GM21526 (cell line): ENCODE measurements around the gene PRICKLE3.
"Not testable (repeated sequence)": the region's sequence is repeated elsewhere in the genome, so short reads cannot be mapped to it uniquely, and the experiment has no call there.

Source experiments
- ATAC-seq: cut with Tn5 transposase; IDR thresholded peaks from one replicate; pipeline ENCODE4 v1.9.1; 2021; ENCODE audit warnings: moderate library complexity; ENCODE audit not compliant: unreplicated experiment, low FRiP score

Gene PRICKLE3

DNA sequence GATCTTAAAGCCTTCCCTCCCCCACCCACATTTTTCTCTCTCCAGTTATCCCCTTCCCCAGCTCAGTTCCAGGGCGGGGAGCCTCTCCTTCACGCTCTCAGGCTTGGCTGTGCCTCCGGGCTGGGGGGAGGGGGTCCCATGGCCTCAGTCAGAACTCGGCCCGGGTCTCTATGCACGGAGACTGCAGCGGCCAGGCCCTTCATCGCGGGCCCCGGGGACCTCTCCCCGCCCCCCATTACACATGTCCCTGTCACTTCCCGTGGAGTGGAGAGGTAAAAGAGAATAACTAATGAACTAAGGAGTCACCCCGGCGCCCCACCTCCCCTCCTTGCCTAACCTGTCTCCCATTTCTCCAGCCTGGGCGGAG, 838 bp upstream of the PRICKLE3 start:
- ATAC-seq = no peak

DNA sequence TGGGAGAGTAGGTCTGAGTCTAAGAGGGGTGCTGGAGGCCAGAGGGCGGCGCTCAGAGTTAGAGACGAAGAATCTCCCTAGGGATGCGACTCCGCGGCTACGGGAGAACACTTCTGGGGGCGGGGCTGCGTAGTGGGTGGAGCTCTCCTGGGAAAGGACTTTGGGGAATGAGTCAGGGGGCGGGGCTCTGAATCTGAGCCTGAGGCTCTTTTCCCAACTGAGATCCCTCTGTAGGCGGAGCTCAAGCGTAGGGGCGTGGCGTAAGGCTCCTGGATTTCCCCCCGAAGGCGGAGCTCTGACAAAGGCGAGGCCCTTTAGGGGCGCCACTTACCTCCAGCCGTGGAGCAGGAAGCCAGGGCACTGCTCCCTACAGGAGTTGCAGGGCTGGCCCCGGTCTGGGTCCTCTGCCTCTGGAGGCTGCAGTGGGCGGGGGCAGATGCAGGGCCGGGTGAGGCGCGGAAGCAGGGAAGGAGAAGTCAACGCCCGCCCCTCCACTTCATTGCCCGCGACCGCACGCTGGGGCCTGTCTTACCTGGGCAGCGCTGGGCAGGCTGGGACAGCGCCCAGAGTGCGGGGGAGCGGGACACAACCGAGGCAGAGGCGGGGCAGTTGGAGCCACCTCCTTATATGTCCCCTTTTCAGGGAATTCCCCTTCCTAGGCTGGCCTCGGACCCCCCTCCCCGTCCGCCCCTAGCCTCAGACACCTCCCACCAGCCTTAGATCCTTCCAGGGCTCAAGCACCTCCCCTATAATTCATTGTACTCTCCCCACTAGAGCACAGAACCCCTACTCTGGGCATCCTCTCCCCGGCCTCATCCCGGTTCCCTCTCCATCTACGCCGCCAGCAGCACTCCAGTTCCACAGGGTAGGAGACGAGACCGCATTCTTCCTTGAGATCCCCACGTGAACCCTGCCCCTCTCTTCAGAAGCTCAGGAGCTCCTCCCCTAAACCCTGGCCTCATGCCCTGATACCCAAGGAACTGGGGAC, 1.6 kb downstream of the PRICKLE3 start:
- ATAC-seq = no peak

DNA sequence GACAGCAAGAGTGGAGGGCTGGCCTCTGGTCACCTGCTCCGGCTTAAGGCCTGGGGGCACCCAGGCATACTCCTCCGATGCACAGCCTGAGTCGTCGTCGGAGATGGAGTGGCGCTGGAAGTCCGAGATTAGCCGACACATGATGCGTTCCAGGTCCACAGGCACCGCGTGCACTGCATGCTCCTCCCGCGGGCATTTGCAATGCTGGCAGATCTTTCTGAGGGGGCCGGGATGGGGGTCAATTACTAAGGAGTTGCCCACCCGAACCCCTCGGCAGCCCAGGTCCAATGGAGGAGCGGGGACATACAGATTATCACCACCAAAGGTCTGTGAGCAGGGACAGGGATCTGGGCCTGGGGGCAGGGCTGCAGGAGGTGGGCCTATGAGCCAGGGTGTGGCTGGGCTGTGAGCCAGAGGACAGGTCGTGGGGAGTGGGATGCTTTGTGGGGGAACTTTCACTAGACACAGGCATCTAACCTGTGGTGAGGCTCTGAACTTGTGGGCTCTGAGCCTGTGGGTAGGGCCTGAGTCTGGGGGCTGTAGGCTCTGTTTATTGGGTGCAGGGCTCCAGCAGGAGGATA, 2.4 kb downstream of the PRICKLE3 start:
- ATAC-seq = no peak

DNA sequence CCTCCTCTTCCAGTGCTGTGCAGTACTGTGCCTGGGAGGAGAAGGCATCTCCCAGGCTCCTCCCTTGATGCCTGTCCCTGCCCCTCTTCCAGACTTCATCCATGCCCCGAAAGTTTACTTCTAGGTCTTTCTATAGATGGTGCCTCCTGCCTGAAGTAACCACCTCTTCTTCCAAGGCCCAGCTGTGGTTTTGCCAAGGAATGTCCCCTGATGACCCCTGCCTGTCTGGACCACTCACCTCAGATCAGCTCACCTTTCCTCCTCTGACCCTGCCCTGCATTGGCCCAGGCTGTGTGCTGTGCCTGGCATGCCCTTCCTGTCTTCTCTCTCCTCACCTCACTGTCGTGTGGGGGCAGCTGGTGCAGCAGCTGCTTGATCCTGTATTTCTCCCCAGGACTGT, 6.8 kb downstream of the PRICKLE3 start:
- ATAC-seq = no peak

DNA sequence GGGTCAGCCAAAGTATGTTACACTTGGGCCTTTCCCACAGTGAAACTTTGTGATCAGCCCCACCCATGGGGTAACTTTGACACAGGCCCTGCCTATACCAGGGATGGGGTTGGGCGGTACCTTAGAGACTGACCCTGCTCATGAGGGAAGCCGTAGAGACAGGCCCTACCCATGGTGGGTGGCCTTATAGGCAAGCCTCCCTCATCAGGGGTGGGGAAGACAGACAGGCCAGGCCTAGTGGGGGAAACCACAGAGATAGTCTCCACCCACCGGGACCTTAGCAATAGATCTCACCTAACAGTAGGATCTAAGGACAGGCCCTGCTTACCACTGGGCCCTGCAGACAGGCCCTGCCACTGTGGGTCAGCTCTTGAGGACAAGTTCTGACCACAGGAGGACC, 7.6 kb downstream of the PRICKLE3 start:
- no peak for ATAC-seq

DNA sequence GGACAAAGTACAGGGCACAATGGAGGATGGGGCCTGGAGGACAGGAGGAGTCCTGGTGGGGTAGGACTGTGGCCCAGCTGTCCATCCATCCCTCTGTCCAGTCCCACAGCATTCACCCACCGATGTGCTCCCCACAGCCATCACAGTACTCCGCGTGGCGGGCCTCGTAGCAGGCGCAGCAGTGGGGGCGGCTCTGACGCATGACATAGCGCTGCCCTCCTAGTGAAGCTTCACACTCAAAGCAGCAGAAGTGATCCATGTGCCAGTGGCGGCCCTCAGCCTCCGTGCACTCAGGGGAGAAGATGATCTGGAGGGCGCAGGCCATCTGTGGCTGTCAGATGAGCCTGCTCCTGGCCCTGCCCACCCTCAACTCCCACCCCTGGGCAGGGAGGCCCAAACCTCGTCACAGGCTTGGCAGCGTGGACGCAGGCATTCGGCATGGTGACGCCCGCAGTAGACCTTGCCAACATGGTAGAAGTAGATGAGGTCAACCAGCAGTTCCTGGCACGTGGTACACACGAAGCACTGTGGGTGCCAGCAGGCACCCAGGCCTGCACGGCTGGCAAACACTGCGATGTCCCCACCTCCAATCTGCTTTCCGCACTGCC, 8.2 kb downstream of the PRICKLE3 start:
- ATAC-seq = no peak

DNA sequence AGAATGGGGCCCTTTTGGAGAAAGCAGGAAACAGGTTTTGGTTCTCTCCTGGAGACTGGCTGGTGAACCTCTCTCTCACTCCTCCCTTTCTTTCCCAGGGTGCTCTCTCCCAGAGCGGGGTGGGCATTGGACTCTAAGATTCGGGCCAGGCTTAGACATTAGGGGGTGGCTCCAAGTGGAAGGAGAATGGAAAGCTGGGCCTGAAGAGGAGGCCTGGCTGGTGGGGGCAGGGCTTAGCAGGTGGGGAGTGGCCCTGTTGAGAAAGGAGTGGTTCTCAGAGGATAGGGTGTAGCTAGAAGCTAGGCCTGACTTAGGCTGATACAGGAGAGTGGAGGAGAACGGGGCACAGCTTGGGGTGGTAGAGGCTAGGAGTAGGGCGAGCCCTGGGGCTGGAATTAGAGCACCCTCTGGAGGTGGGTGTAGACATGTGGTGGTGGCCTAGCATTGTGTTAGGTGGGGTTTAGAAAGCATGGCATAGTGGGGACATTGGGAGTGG, 8.8 kb downstream of the PRICKLE3 start:
- ATAC-seq = no peak

DNA sequence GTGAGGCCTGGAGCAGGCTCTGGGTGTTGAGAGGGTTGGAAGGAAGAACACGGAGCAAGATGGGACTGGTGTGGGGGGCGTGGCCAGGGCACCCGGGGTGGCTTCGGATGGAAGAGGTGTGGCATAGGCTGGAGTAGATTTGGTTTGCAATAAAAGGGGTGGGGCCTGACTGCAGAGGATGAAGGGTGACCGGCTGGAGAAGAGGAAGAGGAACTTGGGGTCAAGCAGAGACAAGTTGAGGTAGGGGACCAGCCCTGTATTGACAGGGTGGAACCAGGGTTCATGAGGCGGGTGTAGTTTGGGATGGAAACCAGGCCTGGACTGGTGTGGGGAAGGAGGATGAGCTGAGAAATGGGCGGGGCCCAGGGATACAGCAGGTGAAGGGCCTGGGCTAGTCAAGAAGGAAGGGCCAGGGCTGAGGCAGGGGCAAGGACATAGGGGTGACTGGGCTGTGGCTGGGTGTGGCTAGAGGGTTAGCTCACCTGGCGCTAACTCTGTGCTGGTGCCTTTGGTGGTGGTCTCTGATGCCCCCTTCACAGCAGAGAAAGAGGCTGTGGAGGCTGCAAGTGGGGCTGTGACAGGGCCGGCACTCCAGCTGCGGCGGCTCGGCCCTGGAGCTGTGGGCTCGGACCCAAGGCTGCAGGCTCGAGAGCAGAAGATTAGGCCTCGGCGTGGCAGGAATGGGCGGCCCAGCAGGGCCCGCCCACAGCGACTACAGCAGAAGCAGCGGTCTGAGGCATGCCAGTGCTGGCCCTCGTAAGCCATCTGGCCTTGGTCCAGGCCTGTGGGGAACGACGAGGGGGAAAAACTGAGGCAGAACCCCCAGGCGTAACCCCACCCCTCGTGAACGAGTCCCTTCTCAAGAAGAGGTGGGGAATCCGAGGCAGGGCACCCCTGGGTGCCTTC, 9.5 kb downstream of the PRICKLE3 start:
- ATAC-seq = no peak

DNA sequence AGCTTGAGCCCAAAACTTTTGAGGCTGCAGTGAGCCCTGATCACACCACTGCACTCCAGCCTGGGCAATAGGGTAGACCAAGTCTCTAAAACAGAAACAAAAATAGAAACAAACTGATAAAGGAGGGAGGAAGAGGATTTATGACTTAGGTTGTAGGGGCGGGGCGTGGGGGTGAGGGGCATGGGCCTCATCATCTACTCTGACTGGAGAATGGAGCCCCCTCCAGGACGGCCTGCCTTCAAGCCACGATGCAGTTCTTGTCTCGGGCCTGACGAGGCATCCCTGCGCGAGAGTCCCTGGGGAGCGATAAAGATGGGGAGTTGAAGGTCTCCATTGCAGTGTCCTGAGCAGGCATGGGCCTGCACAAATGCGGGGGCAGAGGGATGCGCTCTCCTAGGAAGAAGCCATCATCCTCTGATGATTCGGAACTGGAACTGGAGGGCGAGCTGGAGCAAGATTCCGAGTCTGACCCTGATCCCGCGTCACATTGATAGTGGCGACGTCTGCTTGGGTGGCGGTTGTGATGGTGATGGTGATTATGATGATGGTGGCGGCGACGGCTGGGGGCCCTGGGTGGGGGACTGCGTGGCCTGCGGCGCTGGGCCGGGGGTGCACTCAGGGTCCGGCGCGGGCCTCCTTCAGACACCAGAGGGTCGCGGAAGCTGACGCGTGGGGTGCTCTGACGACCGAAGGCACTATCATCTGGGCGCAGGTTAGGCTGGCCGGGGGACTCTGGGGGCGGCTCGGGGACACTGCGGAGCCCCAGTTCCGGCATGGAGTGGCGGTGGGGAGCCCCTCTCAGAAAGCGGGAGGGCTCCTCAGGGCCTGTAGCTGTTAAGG, 10.5 kb downstream of the PRICKLE3 start:
- no peak for ATAC-seq

DNA sequence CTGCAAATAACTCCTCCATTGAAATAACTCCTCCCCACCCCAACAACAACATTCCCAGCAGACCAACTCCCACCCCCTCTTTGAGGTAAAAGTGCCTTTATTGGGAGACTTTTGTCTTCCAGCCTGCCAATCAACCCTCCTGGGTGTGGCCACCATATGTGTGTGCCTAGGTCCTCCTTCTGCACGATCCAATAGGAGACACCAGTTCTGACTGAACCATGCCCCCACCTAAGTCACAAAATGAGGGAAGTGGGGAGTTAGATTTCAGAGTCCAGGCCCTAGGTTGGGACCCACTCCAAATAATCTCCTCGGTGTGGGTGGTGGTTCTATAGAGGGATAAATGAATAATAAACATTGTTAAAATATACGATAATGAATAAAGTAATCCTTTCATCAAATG, 11.4 kb downstream of the PRICKLE3 start:
- no peak for ATAC-seq

DNA sequence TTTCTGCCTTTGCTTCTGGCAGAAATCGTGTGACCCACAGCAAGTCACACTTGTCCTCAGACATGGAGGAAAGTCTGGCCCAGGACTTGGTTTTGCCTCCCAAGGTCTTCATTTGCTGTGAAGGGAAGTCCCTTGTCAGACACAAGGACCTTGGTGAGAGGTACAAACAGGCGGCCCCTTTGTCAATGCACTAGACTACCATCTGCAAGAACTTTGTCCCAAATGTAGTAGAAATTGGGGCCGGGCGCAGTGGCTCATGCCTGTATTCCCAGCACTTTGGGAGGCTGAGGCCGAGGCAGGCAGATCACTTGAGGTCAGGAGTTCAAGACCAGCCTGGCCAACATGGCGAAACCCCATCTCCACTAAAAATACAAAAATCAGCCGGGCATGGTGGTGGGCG, 12.6 kb downstream of the PRICKLE3 start:
- not testable (repeated sequence) for ATAC-seq

DNA sequence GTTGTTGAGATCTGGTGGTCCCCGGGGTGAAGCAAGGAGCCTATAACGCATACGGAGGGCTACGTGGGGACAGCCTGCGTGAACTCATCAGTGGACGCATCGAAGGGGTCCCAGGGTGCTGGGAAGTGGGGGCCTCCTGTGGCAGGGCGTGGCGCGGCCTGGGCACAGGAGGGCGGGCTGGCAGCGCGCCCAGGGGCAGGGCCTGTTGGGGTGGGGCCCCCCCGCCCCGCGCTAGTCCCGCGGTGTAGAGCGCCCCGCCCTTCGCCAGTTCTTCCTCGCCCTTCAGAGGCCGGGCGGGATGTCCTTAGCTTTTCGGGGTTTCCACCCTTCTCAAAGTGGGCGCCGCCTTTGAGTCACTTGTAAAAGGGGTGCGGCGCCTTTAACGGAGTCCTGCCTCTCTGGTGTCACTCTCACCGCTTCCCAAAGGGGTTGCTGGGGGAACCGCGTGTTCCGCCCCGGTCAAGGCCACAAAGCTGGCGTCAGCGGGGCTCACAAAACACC, 13.8 kb downstream of the PRICKLE3 start:
- ATAC-seq = peak; percentile 56

DNA sequence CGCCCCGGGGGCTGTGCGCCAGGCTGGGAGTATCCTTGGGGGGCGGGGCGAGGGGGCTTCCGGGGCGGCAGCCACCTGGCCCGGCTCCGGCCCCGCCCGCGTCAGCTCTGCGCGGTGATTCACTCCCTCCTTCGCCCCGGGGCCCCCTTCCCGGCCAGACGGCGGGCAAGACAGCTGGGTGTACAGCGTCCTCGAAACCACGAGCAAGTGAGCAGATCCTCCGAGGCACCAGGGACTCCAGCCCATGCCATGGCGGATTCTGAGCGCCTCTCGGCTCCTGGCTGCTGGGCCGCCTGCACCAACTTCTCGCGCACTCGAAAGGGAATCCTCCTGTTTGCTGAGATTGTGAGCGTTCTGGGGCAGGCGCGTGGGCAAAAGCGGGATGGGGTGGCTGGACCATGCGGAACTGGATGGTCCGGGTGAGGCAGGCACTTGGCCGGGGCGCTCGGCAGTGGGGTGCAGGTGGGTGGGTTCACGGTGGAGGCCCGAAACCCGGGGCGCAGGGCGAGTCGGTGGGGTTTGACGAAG, 14.4 kb downstream of the PRICKLE3 start, which contains the start of gene PLP2:
Gene PLP2, plus strand, starts transcription at position 147 of the 528 bp plus-strand sequence. Its CDS starts 103 bp downstream, at position 250.
- ATAC-seq = no peak

DNA sequence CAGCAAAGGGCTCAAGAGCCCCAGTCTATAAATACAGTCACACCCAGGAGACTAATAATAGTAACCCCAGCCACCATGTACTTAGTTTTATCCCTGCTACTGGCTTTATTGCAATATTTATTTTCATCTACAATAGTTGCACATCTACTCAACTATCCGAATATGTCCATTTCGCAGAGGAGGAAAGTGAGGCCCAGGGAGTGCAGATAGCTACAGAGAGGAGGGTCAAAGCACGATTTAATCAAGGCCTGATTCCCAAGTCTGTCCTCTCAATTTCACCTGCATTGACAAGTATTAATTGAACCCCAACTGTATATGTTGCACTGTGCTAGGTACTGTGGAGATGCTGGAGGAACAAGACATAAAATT, 18.4 kb downstream of the PRICKLE3 start:
- ATAC-seq = no peak

DNA sequence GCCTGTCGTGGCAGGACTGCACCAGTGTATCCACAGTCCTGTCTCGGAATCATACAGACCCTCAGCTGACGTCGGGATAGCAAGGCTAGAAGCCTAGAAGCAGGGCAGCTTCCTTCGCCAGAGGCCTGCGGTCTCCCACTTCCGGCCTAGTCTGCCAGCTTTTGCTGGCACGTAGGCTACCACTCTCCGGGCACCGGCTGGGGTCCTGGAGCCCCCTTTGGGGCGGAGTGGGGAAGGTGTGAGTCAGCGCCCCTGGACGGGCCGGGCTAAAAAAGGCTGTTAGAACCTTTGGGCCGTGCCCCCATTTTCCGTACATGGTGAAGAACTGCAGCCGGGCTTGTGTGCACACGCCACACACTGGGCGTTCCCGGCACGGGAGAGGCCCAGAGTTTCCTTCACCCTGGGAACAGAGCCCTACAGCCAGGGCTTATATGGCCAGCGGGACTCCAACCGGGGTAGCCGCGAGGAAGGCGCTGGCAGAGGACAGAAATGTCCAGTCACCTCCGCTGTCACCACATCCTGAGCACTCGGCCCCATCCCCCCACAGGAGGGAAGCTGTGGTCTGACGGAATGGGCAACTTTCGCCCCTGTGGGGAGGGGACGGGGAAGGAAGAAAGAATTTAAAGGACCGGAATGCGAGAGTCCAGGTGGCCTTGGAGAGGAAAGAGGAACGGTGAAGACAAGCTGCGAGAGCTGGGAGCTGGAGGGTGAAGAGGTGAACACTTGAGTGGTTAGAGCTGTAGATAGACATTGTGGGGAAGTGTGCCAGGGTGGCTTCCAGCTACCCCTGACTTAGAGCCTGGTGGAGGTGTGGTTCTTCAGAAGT, 19.0 kb downstream of the PRICKLE3 start:
- ATAC-seq = no peak

DNA sequence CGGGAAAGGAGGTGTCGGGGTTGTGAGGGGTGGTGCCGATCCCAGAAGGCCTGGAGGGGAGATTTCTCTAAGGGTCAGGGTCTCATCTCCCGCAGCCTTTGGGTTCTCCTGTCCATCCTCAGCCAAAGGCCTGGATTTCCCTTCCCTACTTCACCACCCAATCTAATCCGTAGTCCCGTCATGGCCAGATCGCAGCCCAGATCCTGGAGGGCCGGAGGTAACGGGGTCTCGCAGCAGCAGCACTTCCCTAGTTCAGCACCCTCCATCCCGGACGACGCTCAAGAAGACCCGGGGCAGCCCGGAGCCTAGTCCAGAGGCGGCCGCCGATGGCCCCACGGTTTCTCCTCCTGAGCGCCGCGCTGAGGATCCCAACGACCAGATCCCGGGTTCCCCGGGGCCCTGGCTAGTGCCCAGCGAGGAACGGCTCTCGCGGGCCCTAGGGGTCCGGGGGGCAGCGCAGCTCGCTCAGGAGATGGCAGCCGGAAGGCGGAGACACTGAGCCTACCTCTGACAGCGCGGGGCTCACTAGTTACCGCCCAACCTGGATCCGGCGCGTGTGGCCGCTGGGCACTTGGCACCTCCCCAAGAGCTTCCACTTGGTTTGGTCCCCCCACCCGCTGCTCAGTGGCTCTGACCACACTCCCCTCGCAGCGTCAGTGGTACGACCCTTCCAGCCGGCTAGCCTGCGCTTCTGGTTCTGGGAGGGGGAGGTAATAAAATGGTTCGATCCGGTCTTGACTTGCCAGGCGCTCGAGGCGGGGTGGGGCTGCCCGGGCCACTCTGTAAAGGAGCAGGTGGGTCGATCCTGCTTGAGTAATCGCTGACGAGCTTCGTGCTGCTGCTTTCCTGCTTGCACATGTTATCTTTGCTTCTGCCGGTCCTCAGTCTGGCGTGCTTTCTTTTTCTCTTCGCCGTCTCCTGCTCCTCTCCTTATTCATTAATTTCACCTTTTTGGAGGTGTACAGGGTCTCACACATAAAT, 20.0 kb downstream of the PRICKLE3 start:
- no peak for ATAC-seq
